ENCODE data around the gene ATP5IF1. TPM values are rescaled to one million over a fixed set of nuclear protein-coding genes. Genes with fewer than 3 reads are reported as not detected.

Gene ATP5IF1
- total and polyA plus RNA-seq, 2 of the 4 experiments (the other 2 are of a cell fraction) = 33.7 to 105 TPM

DNA sequence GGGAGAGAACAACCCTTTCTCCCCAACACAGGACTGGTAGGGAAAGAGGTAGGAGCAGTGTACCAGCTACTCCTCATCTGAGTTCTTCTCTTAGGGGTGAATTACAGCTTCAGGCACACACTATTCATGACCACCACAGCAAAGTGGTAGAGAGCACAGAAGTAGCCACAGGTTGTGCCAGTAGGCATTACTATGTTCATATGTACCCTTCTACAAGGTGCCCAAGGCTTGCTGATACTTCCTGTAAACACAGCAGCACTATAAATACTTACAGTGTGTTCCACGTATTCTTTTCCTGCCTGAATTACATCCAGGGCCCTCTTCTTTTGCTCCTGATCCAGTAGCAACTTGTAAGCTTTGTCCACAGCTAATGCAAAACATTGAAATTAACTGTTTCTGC lies 26.2 kb upstream of the ATP5IF1 start:
- no peaks in the 10 kb centered on the region for H3K9me3 ChIP-seq (ENCODE audit: control insufficient read depth, insufficient read depth, low read length)
- no peak overlapping the region for H2AFZ ChIP-seq (replicated peaks; ENCODE audit: low read length, poor library complexity)
- H2BK20ac ChIP-seq (ENCODE audit: low read depth, low read length) = no peak overlapping the region
- no TSS peak for BruUV-seq (replicated peaks)
- H4K5ac ChIP-seq (ENCODE audit: low read depth, low read length) = no peak overlapping the region
- in situ Hi-C loops (cut with MboI; ENCODE audit: low sequenced_read_pairs) (loop anchor here (5.0 to 25.0 kb wide), 2 partner anchors 117 to 347 kb away; partner anchors contain the start of gene THEMIS2), dilution Hi-C loops (cut with HindIII; ENCODE audit: low sequenced_read_pairs, unreplicated experiment) (no loop called here), intact Hi-C loops (cut with micrococcal nuclease) (loop anchor here (1.0 to 10.0 kb wide), 3 partner anchors 118 to 355 kb away; no protein-coding TSS in a partner anchor)
- 0 out of 2 replicates have a peak, but pooled peaks cover 4% of the 10 kb centered on the region for H4K20me1 ChIP-seq (ENCODE audit: insufficient read depth, low read length)
- H3K27me3 ChIP-seq (ENCODE audit: control insufficient read depth, insufficient read depth, low read length) = no peaks in the 10 kb centered on the region
- no peak overlapping the region for H3K9ac ChIP-seq (ENCODE audit: low read depth, low read length)
- no peak overlapping the region for H4K8ac ChIP-seq (ENCODE audit: low read depth in 2 of 2, low read length in 2 of 2)
- no peak overlapping the region for H3K23ac ChIP-seq (ENCODE audit: low read depth, low read length)
- no peak overlapping the region for H3K18ac ChIP-seq (ENCODE audit: low read depth, low read length)
- no peak overlapping the region for H2AK9ac ChIP-seq (replicated peaks; ENCODE audit: low read depth, low read length, poor library complexity)
- WGBS, 2 experiments (ENCODE audit: extremely low coverage in 2 of 2, insufficient read length in 1 of 2) = 100% methylated on average over 1 of the region's 1 CpG; no CpG with 5 or more reads in 1 of the 2 experiments
- ATAC-seq (ENCODE audit: low read depth) (no peak), DNase-seq (no peak)
- H4K91ac ChIP-seq (ENCODE audit: insufficient read depth, low read depth, low read length) = no peak overlapping the region
- H3K36me3 ChIP-seq (ENCODE audit: control insufficient read depth, insufficient read depth, low read length) = peaks cover 21% of the 10 kb centered on the region
- no peak overlapping the region for H3K4me3 ChIP-seq (ENCODE audit: insufficient read depth, low read depth, low read length)
- H3K14ac ChIP-seq (replicated peaks; ENCODE audit: low read depth, low read length) = no peak overlapping the region
- H2BK15ac ChIP-seq (ENCODE audit: low read depth, low read length) = no peak overlapping the region
- peaks cover 3 to 26% of the 10 kb centered on the region in 2 experiments for H3K79me1 ChIP-seq (ENCODE audit: low read depth in 1 of 2, low read length in 2 of 2)
- no peak for TF ChIP-seq CHD1 (IDR thresholded peaks at IDR 0.05; ENCODE audit: low read depth, low read length)
- TF ChIP-seq MAZ (IDR thresholded peaks at IDR 0.05; ENCODE audit: borderline replicate concordance, low read depth, low read length) = no peak
- TF ChIP-seq BHLHE40 (IDR thresholded peaks at IDR 0.05; ENCODE audit: low read depth, low read length) = no peak
- no peak for TF ChIP-seq RFX5 (IDR thresholded peaks at IDR 0.05; ENCODE audit: low read depth, low read length)
- TF ChIP-seq MXI1 (IDR thresholded peaks at IDR 0.05; ENCODE audit: borderline replicate concordance, low read depth, low read length) = no peak
- no peak for TF ChIP-seq RAD21 (IDR thresholded peaks at IDR 0.05; ENCODE audit: low read length)
- TF ChIP-seq MAFK (IDR thresholded peaks at IDR 0.05; ENCODE audit: low read depth, low read length) = no peak
- TF ChIP-seq CEBPB (IDR thresholded peaks at IDR 0.05; ENCODE audit: low read depth, low read length) = no peak
- no peak for TF ChIP-seq RCOR1 (IDR thresholded peaks at IDR 0.05; ENCODE audit: insufficient replicate concordance, low read length)
- no peak for TF ChIP-seq NFE2L2 (IDR thresholded peaks at IDR 0.05; ENCODE audit: low read depth, low read length)
- no peak for TF ChIP-seq POLR2A (IDR thresholded peaks at IDR 0.05; ENCODE audit: low read depth, low read length)
- TF ChIP-seq, protein P1, sequence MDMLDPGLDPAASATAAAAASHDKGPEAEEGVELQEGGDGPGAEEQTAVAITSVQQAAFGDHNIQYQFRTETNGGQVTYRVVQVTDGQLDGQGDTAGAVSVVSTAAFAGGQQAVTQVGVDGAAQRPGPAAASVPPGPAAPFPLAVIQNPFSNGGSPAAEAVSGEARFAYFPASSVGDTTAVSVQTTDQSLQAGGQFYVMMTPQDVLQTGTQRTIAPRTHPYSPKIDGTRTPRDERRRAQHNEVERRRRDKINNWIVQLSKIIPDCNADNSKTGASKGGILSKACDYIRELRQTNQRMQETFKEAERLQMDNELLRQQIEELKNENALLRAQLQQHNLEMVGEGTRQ (IDR thresholded peaks at IDR 0.05; ENCODE audit: low read depth, low read length) = no peak
- no peak for TF ChIP-seq FOS (IDR thresholded peaks at IDR 0.05; ENCODE audit: low read depth, low read length)
- TF ChIP-seq, protein P2, sequence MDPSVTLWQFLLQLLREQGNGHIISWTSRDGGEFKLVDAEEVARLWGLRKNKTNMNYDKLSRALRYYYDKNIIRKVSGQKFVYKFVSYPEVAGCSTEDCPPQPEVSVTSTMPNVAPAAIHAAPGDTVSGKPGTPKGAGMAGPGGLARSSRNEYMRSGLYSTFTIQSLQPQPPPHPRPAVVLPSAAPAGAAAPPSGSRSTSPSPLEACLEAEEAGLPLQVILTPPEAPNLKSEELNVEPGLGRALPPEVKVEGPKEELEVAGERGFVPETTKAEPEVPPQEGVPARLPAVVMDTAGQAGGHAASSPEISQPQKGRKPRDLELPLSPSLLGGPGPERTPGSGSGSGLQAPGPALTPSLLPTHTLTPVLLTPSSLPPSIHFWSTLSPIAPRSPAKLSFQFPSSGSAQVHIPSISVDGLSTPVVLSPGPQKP (IDR thresholded peaks at IDR 0.05; ENCODE audit: borderline replicate concordance, low read depth, low read length) = no peak
- TF ChIP-seq SMC3 (IDR thresholded peaks at IDR 0.05; ENCODE audit: low read depth, low read length) = no peak
- TF ChIP-seq, protein P3, sequence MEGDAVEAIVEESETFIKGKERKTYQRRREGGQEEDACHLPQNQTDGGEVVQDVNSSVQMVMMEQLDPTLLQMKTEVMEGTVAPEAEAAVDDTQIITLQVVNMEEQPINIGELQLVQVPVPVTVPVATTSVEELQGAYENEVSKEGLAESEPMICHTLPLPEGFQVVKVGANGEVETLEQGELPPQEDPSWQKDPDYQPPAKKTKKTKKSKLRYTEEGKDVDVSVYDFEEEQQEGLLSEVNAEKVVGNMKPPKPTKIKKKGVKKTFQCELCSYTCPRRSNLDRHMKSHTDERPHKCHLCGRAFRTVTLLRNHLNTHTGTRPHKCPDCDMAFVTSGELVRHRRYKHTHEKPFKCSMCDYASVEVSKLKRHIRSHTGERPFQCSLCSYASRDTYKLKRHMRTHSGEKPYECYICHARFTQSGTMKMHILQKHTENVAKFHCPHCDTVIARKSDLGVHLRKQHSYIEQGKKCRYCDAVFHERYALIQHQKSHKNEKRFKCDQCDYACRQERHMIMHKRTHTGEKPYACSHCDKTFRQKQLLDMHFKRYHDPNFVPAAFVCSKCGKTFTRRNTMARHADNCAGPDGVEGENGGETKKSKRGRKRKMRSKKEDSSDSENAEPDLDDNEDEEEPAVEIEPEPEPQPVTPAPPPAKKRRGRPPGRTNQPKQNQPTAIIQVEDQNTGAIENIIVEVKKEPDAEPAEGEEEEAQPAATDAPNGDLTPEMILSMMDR (conservative IDR thresholded peaks at IDR 0.05; ENCODE audit: low read depth, low read length) = no peak
- no peak overlapping the region for H3K27ac ChIP-seq (ENCODE audit: insufficient read depth, low read length)
- POLR2A ChIA-PET (ENCODE audit: unreplicated experiment) = no interaction called here
- H3K4me1 ChIP-seq (ENCODE audit: control insufficient read depth, insufficient read depth, low read length) = no peaks in the 10 kb centered on the region
- H3K56ac ChIP-seq (ENCODE audit: extremely low read depth, insufficient read depth, low read length) = no peak overlapping the region
- no peak overlapping the region for H3K4me2 ChIP-seq (ENCODE audit: low read depth, low read length)
- no peak overlapping the region for H3K4ac ChIP-seq (ENCODE audit: low read depth, low read length)
- no peaks in the 10 kb centered on the region for H3K9me1 ChIP-seq (ENCODE audit: insufficient read depth, low read length)
- no peak overlapping the region for H2BK120ac ChIP-seq (ENCODE audit: low read depth, low read length)
- H2BK5ac ChIP-seq (ENCODE audit: low read depth, low read length, poor library complexity, severe bottlenecking) = no peak overlapping the region
- CTCF ChIA-PET = interaction anchor here (0.5 to 2.5 kb wide), 8 partner anchors 8 to 121 kb away, joined by 3 to 32 read pairs (median 6); partner anchors contain the start of genes ATP5IF1 and EYA3
- no peak overlapping the region for H2AK5ac ChIP-seq (ENCODE audit: low read depth, low read length)

All from IMR-90 (cell line).